Subcutaneous abdominal adipose tissue (tissue), 5 donors: ENCODE measurements around the gene LRMDA.

ENCODE experiments used
- H3K27ac ChIP-seq: one replicate; pipeline ENCODE4 v1.7.0; 2013; ENCODE audit warnings: low read depth, mild to moderate bottlenecking, inconsistent platforms, low read length, moderate library complexity
- H3K27me3 ChIP-seq, 5 donors: one replicate each; pipeline ENCODE4 v1.7.0; 2013; ENCODE audit warnings: low read length in 5 of 5, inconsistent platforms in 1 of 5; ENCODE audit not compliant: control insufficient read depth in 5 of 5, insufficient read depth in 4 of 5
- H3K36me3 ChIP-seq, 5 donors: one replicate each; pipeline ENCODE4 v1.7.0; 2013; ENCODE audit warnings: low read length in 5 of 5; ENCODE audit not compliant: control insufficient read depth in 5 of 5, insufficient read depth in 5 of 5
- H3K4me1 ChIP-seq, 5 donors: one replicate each; pipeline ENCODE4 v1.7.0; 2013; ENCODE audit warnings: low read length in 5 of 5, mild to moderate bottlenecking in 3 of 5, moderate library complexity in 1 of 5; ENCODE audit not compliant: control insufficient read depth in 5 of 5, insufficient read depth in 5 of 5
- H3K4me3 ChIP-seq, 5 donors: one replicate each; pipeline ENCODE4 v1.7.0; 2013; ENCODE audit warnings: low read length in 5 of 5, low read depth in 1 of 5
- H3K9ac ChIP-seq, 5 donors: one replicate each; pipeline ENCODE4 v1.7.0; 2013; ENCODE audit warnings: low read length in 5 of 5, mild to moderate bottlenecking in 4 of 5, moderate library complexity in 3 of 5
- H3K9me3 ChIP-seq, 5 donors: one replicate each; pipeline ENCODE4 v1.7.0; 2013; ENCODE audit warnings: low read length in 5 of 5; ENCODE audit not compliant: control insufficient read depth in 5 of 5
- donor health status: healthy.
- donor health status: healthy.
- donor health status: healthy.
- donor health status: healthy.
- donor health status: healthy.

The LRMDA gene

GRCh38 chr10:75733135-75733890 lies 301.9 kb downstream of the LRMDA start:
- no peak overlapping the region for H3K4me3 ChIP-seq
- H3K4me1 ChIP-seq: no peaks in the 10 kb centered on the region
- no peak overlapping the region for H3K27ac ChIP-seq
- no peaks in the 10 kb centered on the region for H3K27me3 ChIP-seq
- H3K9ac ChIP-seq: no peak overlapping the region
- H3K36me3 ChIP-seq: no peaks in the 10 kb centered on the region
- H3K9me3 ChIP-seq: no peaks in the 10 kb centered on the region

DNA sequence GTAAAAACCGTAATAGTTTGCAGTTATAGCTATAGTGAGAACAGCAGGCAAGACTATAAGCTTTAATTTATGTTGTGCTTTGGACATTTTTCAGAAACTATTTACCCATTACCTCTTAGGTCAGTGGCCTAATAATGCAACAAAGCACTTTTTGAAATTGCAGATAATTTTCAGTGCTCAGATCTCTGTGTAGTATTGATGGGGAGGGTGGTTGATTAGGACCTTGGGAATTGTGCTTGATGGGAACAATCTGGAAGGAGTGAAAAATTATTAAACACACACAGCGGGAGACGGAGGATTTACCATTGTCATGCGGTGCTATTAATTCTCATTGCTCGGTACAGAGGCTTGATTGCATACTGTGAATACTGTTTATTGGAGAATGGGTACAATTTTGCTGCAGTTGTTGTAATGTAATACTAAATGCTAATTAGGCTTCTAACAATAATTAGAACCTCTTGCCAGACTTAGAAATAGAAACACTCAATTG lies 304.8 kb downstream of the LRMDA start:
- H3K9ac ChIP-seq: no peak overlapping the region
- H3K27ac ChIP-seq: no peak overlapping the region
- H3K4me1 ChIP-seq: peaks cover 0 to 2% (median 0%) of the 10 kb centered on the region in 5 donors
- peaks cover 0 to 8% (median 0%) of the 10 kb centered on the region in 5 donors for H3K9me3 ChIP-seq
- H3K27me3 ChIP-seq: no peaks in the 10 kb centered on the region
- H3K4me3 ChIP-seq: no peak overlapping the region
- no peaks in the 10 kb centered on the region for H3K36me3 ChIP-seq

- H3K4me1 ChIP-seq: peaks cover 0 to 2% (median 0%) of the 10 kb centered on the region in 5 donors
- H3K9me3 ChIP-seq: peaks cover 0 to 9% (median 2%) of the 10 kb centered on the region in 5 donors
- no peaks in the 10 kb centered on the region for H3K36me3 ChIP-seq
- no peak overlapping the region for H3K4me3 ChIP-seq
- no peak overlapping the region for H3K27ac ChIP-seq
- H3K9ac ChIP-seq: no peak overlapping the region
- no peaks in the 10 kb centered on the region for H3K27me3 ChIP-seq
Measured at GRCh38 chr10:75736889-75737579, 305.6 kb downstream of the LRMDA start.

GRCh38 chr10:75737580-75737949 lies 306.1 kb downstream of the LRMDA start:
- Histone ChIP-seq H3K9ac (no peak overlapping the region), H3K27me3 (no peaks in the 10 kb centered on the region), H3K9me3 (peaks cover 0 to 9% (median 2%) of the 10 kb centered on the region in 5 donors), H3K4me3 (no peak overlapping the region), H3K27ac (no peak overlapping the region), H3K4me1 (peaks cover 0 to 2% (median 0%) of the 10 kb centered on the region in 5 donors), H3K36me3 (no peaks in the 10 kb centered on the region)

DNA sequence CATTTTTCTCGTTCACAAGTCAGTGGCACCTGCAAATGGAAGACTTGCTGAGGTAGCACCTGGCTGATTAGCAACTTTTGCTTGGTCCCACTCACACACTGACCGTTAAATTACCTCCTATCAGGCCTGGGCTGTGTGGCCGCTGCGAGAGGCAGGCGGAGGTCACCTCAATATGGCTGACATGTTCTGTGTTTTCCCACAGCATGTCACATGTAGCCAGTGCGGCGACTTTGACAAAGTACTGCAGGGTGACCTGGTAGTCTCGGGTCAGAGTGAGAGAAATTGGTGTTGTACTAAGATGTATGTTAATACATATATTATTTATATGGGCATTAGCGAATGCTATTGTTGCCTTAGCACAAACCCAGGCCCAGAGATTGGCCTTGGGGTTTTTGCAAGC lies 307.5 kb downstream of the LRMDA start:
- Histone ChIP-seq H3K4me3 (no peak overlapping the region), H3K27ac (no peak overlapping the region), H3K9ac (no peak overlapping the region), H3K9me3 (peaks cover 0 to 9% (median 2%) of the 10 kb centered on the region in 5 donors), H3K4me1 (peaks cover 0 to 9% (median 6%) of the 10 kb centered on the region in 5 donors), H3K27me3 (no peaks in the 10 kb centered on the region), H3K36me3 (no peaks in the 10 kb centered on the region)

- H3K27ac ChIP-seq: no peak overlapping the region
- no peaks in the 10 kb centered on the region for H3K36me3 ChIP-seq
- peaks cover 0 to 9% (median 2%) of the 10 kb centered on the region in 5 donors for H3K9me3 ChIP-seq
- H3K4me3 ChIP-seq: no peak overlapping the region
- no peak overlapping the region for H3K9ac ChIP-seq
- peaks cover 0 to 15% (median 6%) of the 10 kb centered on the region in 5 donors for H3K4me1 ChIP-seq
- no peaks in the 10 kb centered on the region for H3K27me3 ChIP-seq
Measured at GRCh38 chr10:75739414-75740143, 308.2 kb downstream of the LRMDA start.

- Histone ChIP-seq H3K27ac (no peak overlapping the region), H3K36me3 (no peaks in the 10 kb centered on the region), H3K4me1 (peaks cover 0 to 15% (median 6%) of the 10 kb centered on the region in 5 donors), H3K4me3 (no peak overlapping the region), H3K9ac (no peak overlapping the region), H3K9me3 (peaks cover 0 to 9% (median 2%) of the 10 kb centered on the region in 5 donors), H3K27me3 (no peaks in the 10 kb centered on the region)
Measured at GRCh38 chr10:75740541-75740940, 309.1 kb downstream of the LRMDA start.

GRCh38 chr10:75742355-75742754 lies 310.9 kb downstream of the LRMDA start:
- peaks cover 0 to 15% (median 6%) of the 10 kb centered on the region in 5 donors for H3K4me1 ChIP-seq

DNA sequence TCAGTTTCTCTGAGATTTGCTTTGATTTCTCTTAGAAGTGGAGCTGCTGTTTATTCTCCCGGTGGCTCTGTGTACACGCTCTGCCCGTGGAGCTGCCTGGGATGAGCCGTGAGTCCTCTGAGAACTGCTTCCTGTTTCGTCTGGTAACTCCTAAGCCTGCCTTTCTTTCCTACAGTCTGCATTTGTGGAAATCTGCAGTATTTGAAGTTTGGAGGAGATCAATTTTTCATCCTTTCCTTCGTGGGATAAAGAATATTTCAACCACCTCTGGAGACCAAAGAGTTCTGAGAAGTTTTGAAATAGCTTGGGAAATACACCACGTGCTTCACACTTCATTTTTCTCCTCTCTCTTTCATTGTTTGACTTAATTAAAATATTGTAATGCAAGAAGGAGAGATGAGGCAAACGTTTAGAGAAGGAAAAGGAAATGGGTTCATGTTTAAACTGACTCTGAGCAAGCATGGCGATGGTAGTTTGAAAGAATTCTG lies 311.9 kb downstream of the LRMDA start:
- H3K4me3 ChIP-seq: no peak overlapping the region
- no peak overlapping the region for H3K9ac ChIP-seq
- H3K9me3 ChIP-seq: peaks cover 0 to 9% (median 2%) of the 10 kb centered on the region in 5 donors
- H3K27me3 ChIP-seq: no peaks in the 10 kb centered on the region
- no peak overlapping the region for H3K27ac ChIP-seq
- peaks cover 0 to 15% (median 6%) of the 10 kb centered on the region in 5 donors for H3K4me1 ChIP-seq
- no peaks in the 10 kb centered on the region for H3K36me3 ChIP-seq

More at GRCh38 chr10:75742355-75742754, 310.9 kb downstream of the LRMDA start:
- H3K9ac ChIP-seq: no peak overlapping the region
- H3K27ac ChIP-seq: no peak overlapping the region
- H3K27me3 ChIP-seq: no peaks in the 10 kb centered on the region
- no peak overlapping the region for H3K4me3 ChIP-seq
- peaks cover 0 to 9% (median 2%) of the 10 kb centered on the region in 5 donors for H3K9me3 ChIP-seq
- no peaks in the 10 kb centered on the region for H3K36me3 ChIP-seq
